ENCODE data around the gene TBC1D7.

The TBC1D7 gene

GRCh38 chr6:13365320-13365719 is 37.0 kb upstream of the TBC1D7 start:
- TF ChIP-seq POLR2A (IDR thresholded peaks at IDR 0.05; ENCODE audit: low read length) (no peak), GATA1 (IDR thresholded peaks at IDR 0.05; ENCODE audit: low read depth, low read length) (no peak)
- no peak for DNase-seq

DNA sequence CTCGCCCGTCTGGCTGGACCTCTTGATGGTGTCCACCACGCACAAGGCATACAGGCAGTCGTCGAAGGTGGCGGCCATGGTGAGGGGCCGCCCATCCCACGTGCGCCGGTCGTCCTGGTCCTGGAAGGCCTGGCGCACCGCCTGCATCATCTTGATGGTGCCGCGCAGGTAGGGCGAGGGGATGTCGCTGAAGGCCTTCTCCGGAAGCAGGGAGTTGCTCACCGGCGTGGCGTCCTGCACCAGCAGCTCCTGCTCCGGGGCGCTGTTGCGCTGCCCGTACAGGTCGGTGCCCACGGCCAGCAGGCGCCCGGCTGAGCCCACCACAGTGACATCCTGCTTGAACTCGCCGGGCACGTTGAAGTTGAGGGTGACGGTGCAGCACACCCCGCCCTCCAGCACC is 36.5 kb upstream of the TBC1D7 start:
- no peak for TF ChIP-seq POLR2A (IDR thresholded peaks at IDR 0.05; ENCODE audit: low read length)
- no peak for TF ChIP-seq GATA1 (IDR thresholded peaks at IDR 0.05; ENCODE audit: low read depth, low read length)
- DNase-seq, result no peak

- TF ChIP-seq GATA1 (IDR thresholded peaks at IDR 0.05; ENCODE audit: low read depth, low read length) (no peak), POLR2A (IDR thresholded peaks at IDR 0.05; ENCODE audit: low read length) (no peak)
- DNase-seq, result no peak
Observed at GRCh38 chr6:13362412-13362811, 34.1 kb upstream of the TBC1D7 start.

DNA sequence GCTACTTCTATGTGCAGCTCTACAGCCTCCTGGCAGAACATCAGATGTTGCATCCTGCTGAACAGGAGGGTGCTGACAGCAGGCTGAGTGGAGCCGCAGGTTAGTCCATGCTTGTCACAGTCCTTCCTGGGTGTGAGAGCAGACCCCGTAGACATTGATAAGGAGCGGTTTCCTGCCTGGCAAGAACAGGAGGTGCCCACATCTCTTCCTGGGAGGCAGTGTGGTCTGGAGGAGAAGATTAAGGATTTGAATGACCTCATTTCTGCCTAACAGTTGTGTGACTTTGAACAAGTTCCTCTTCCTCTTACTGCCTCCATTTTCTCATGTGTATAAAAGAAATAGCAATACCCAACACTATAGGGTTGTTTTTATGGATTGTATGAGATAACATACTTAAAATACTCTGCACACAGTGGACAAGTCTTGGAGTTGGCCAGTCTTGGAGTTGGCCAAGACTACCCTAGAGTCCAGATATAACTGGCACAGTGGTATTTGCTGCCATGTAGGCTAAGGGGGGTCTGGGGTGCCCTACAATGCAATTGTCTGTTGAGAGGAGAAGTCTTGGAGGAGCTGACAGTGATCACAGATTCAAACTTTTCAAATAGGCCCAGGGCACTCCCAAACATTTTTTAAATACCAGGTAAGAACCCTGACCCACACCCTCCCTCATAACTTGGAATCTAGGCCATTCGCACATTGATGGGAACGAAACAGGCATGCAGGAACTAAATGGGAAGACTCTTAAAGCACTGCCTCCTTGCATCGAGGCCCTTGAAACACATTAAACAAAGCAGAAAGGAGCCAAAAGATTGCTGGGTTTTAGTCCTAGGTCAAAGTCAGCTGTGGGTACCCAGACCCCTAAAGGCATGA is 32.6 kb upstream of the TBC1D7 start:
- DNase-seq, result peak; percentile 27 to 57
- no peak for TF ChIP-seq POLR2A (IDR thresholded peaks at IDR 0.05; ENCODE audit: low read length)
- no peak for TF ChIP-seq GATA1 (IDR thresholded peaks at IDR 0.05; ENCODE audit: low read depth, low read length)

GRCh38 chr6:13359287-13359686 is 30.9 kb upstream of the TBC1D7 start:
- DNase-seq, result no peak

DNA sequence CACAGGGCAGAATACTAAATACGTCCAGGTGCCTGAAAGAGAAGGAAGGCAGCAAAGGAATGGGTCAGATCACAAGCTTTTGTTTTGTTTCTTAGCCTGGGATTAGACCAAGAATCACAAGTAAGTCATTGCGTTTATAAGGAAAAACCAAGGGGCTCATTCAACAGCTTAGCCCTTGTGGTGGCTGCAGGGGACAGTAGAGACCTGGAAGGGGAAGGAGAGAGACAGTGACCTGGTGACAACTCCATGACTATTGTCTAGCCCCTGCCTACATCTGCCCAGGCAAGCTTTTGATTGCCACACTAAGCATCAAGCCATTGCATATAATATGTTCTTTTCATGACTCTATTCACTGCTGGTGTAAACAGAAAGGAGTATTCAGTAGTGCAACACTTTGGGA is 30.2 kb upstream of the TBC1D7 start:
- peak in 1 of 2 experiments; percentile 8 for DNase-seq
- TF ChIP-seq GATA1 (IDR thresholded peaks at IDR 0.05; ENCODE audit: low read depth, low read length) (no peak), POLR2A (IDR thresholded peaks at IDR 0.05; ENCODE audit: low read length) (no peak)

More at GRCh38 chr6:13359287-13359686, 30.9 kb upstream of the TBC1D7 start:
- no peak for TF ChIP-seq GATA1 (IDR thresholded peaks at IDR 0.05; ENCODE audit: low read depth, low read length)
- no peak for TF ChIP-seq POLR2A (IDR thresholded peaks at IDR 0.05; ENCODE audit: low read length)

- DNase-seq, result peak in 1 of 2 experiments; percentile 11
- TF ChIP-seq POLR2A (IDR thresholded peaks at IDR 0.05; ENCODE audit: low read length) (no peak), GATA1 (IDR thresholded peaks at IDR 0.05; ENCODE audit: low read depth, low read length) (no peak)
Observed at GRCh38 chr6:13357551-13358075, 29.3 kb upstream of the TBC1D7 start.

GRCh38 chr6:13355999-13356785 is 27.9 kb upstream of the TBC1D7 start:
- TF ChIP-seq GATA1 (IDR thresholded peaks at IDR 0.05; ENCODE audit: low read depth, low read length) (no peak), POLR2A (IDR thresholded peaks at IDR 0.05; ENCODE audit: low read length) (no peak)
- DNase-seq, result no peak

DNA sequence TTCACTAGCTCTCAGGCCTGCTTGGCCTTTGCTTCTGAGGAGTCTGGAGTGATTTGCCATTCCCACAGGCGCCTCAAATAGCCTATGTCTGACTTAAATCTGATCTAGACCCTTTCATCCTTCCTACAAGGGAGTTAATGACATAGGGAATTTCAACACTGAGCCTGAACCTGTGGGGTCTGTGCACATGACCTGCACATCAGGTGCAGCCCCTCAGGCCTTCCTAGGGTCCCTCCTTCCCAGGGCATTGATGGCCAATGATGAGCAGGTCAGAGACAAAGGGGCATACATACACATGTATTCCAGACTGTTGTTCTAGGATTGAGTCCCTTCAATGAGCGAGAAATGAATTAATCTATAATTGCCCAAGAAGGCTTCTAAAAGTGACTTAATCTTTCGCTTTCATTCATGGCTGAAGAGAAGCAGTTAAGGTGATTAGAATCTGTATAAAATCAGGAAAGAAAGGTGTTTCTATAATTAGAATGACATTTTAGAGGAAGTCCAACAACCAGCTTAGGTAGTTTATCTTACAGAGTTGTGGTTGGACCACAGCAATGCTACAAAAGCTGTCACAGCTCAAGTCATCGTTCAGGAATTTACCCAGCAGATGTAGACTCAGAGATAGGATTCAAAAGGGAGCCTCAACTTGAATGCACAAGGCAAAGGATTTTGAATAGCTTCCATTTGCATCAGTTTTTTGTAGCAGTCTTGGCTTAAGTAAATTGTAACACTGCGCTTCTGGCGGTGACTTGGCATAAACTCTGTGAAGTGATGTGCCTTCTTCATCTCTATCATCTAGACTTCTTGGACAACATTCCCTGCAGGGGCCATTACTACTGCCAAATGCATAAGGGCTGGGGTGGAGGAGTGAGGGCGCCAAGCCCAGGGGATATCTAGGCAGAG is 27.0 kb upstream of the TBC1D7 start:
- no peak for TF ChIP-seq POLR2A (IDR thresholded peaks at IDR 0.05; ENCODE audit: low read length)
- no peak for TF ChIP-seq GATA1 (IDR thresholded peaks at IDR 0.05; ENCODE audit: low read depth, low read length)
- peak; percentile 23 to 33 for DNase-seq

DNA sequence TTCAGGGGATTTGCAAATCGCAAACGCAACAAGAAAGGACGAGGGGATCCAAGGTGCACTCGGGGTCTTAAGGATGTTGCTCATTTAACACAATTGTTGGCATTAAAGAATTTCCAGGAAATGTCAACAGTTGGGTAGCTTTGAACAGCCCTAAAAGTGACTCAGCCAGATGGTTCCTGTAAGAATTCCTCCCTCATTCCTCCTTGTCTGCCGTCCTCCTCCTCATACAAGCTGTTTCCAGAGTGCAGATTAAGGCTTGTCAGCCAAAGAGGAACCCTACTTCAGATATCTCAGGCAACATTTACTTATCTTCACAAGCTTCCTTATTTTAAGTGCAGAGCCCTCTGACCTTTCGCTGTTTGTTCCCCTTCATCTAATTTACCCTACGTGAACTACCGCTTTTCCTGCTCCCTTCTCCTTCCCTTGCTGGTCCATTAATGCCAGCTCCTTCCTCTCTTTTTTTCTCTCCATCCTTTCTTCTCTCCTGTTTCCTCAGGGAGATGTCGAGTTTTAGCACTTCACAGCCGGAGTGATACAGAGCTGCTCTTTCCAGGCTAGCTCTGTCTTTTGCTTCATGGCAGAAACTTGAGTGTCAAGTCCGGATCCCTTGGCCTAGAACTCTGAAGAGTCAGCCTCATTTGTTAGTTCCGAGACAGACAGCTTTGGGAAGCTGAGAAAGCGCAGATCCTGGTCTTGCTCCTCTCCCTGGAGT is 26.1 kb upstream of the TBC1D7 start:
- TF ChIP-seq POLR2A (IDR thresholded peaks at IDR 0.05; ENCODE audit: low read length), result no peak
- TF ChIP-seq GATA1 (IDR thresholded peaks at IDR 0.05; ENCODE audit: low read depth, low read length), result no peak
- DNase-seq, result peak; percentile 21 to 26

GRCh38 chr6:13352165-13352564 is 23.8 kb upstream of the TBC1D7 start:
- TF ChIP-seq POLR2A (IDR thresholded peaks at IDR 0.05; ENCODE audit: low read length) (no peak), GATA1 (IDR thresholded peaks at IDR 0.05; ENCODE audit: low read depth, low read length) (no peak)
- DNase-seq, result no peak

- TF ChIP-seq POLR2A (IDR thresholded peaks at IDR 0.05; ENCODE audit: low read length) (no peak), GATA1 (IDR thresholded peaks at IDR 0.05; ENCODE audit: low read depth, low read length) (no peak)
- DNase-seq, result no peak
Observed at GRCh38 chr6:13351271-13351670, 22.9 kb upstream of the TBC1D7 start.
